A549 (cell line): ENCODE data around the gene LDLRAD3. TPM values are rescaled to one million over a fixed set of nuclear protein-coding genes. Genes with fewer than 3 reads are reported as not detected.

ENCODE experiments used
- ATAC-seq, 2 experiments: fragments of 200-7000 bp in 1 of 2; fragments of >200 bp in 1 of 2; cut with Nextera tagmentation in 1 of 2; cut with Tn5 transposase in 1 of 2; 3 replicates each; pipeline versions ENCODE4 v1.8.0 to v1.9.1; 2018 to 2020; ENCODE audit warnings: mild to moderate bottlenecking in 1 of 2, moderate library complexity in 1 of 2
- CTCF ChIA-PET: fragments of 300-600 bp; sonication (Branson Sonifier 250); formaldehyde crosslinking; extraction: SDS; loops from one replicate; lab custom pipeline; 2021; ENCODE audit warnings: antibody characterized with exemption, inconsistent platforms; lab: Yijun Ruan, JAX
- POLR2A ChIA-PET: fragments of 350-600 bp; formaldehyde crosslinking; extraction: SDS; loops from one replicate; lab custom pipeline; 2021; ENCODE audit warnings: antibody characterized with exemption, inconsistent platforms; lab: Yijun Ruan, JAX
- DNase-seq, 2 experiments: peaks; one replicate each; pipeline versions ENCODE4 v3.0.0 to v3.0.0-alpha.2; 2011 to 2016; ENCODE audit warnings: low read depth in 1 of 2, low spot score in 1 of 2
- FAIRE-seq: peaks from 2 replicates; lab custom pipeline; 2011; peaks lifted over from hg19 to GRCh38; lab: Jason Lieb, UNC
- H3K27ac ChIP-seq, 2 experiments: fragments of >200 bp; sonication (Bioruptor Twin); formaldehyde crosslinking; 3 replicates each; pipeline ENCODE4 v1.5.1; 2016 to 2017
- H3K4me1 ChIP-seq: fragments of >200 bp; sonication (Bioruptor Twin); formaldehyde crosslinking; 3 replicates; pipeline ENCODE4 v1.6.1; 2016
- H3K4me2 ChIP-seq: fragments of >200 bp; sonication (Bioruptor Twin); formaldehyde crosslinking; 3 replicates; pipeline ENCODE4 v1.6.1; 2016
- H3K4me3 ChIP-seq: fragments of >200 bp; sonication (Bioruptor Twin); formaldehyde crosslinking; 3 replicates; pipeline ENCODE4 v1.5.1; 2016
- H3K9me3 ChIP-seq: fragments of >200 bp; sonication (Bioruptor Twin); formaldehyde crosslinking; 3 replicates; pipeline ENCODE4 v1.6.1; 2016
- CHD2 ChIP-seq: fragments of 150-350 bp; IDR thresholded peaks from 2 replicates; pipeline ENCODE4 v1.6.1; 2014; ENCODE audit warnings: low read length; ENCODE audit not compliant: partially characterized antibody
- CHD4 ChIP-seq: fragments of 200-600 bp; sonication (generic); IDR thresholded peaks from 2 replicates; pipeline ENCODE4 v1.6.1; 2016; ENCODE audit warnings: antibody characterized with exemption, mild to moderate bottlenecking, borderline replicate concordance
- CTCF ChIP-seq: fragments of >200 bp; sonication (Bioruptor Twin); formaldehyde crosslinking; IDR thresholded peaks from 3 replicates; pipeline ENCODE4 v1.5.1; 2016
- EHF ChIP-seq: fragments of 250-450 bp; sonication (Bioruptor Pico); IDR thresholded peaks from 2 replicates; pipeline ENCODE4 v1.5.0; 2020; ENCODE audit warnings: mild to moderate bottlenecking
- EHMT2 ChIP-seq: fragments of 200-600 bp; sonication (generic); IDR thresholded peaks from 2 replicates; pipeline ENCODE4 v1.6.1; 2016; ENCODE audit warnings: antibody characterized with exemption, low read depth, mild to moderate bottlenecking, moderate library complexity
- ELK1 ChIP-seq: fragments of 150-350 bp; IDR thresholded peaks from 2 replicates; pipeline ENCODE4 v1.6.1; 2014; ENCODE audit warnings: low read depth, mild to moderate bottlenecking, low read length
- EP300 ChIP-seq, 2 experiments: fragments of >200 bp; sonication (Bioruptor Twin); formaldehyde crosslinking; IDR thresholded peaks; 2 replicates in 1 of 2; 3 replicates in 1 of 2; pipeline ENCODE4 v1.6.1; 2016 to 2017
- FOSB ChIP-seq: fragments of 250-450 bp; sonication (Bioruptor Pico); IDR thresholded peaks from 2 replicates; pipeline ENCODE4 v1.5.0; 2020; ENCODE audit warnings: mild to moderate bottlenecking, moderate library complexity
- HDAC2 ChIP-seq: fragments of 200-600 bp; sonication (generic); IDR thresholded peaks from 2 replicates; pipeline ENCODE4 v1.6.1; 2016
- HEYL ChIP-seq: fragments of 250-450 bp; sonication (Bioruptor Pico); IDR thresholded peaks from 2 replicates; pipeline ENCODE4 v1.8.0; 2021; ENCODE audit warnings: mild to moderate bottlenecking, moderate library complexity
- HMGXB4 ChIP-seq: fragments of 250-450 bp; sonication (Bioruptor Pico); IDR thresholded peaks from 2 replicates; pipeline ENCODE4 v1.5.0; 2021; ENCODE audit warnings: mild to moderate bottlenecking, moderate library complexity, borderline replicate concordance
- HOXB5 ChIP-seq: fragments of 250-450 bp; sonication (Bioruptor Pico); IDR thresholded peaks from 2 replicates; pipeline ENCODE4 v1.5.0; 2020; ENCODE audit warnings: mild to moderate bottlenecking, moderate library complexity
- JUN ChIP-seq, 2 experiments: fragments of >200 bp; sonication (Bioruptor Twin); formaldehyde crosslinking; IDR thresholded peaks; 2 replicates in 1 of 2; 3 replicates in 1 of 2; pipeline ENCODE4 v1.6.1; 2016 to 2017
- MAFK ChIP-seq: fragments of 450-650 bp; IDR thresholded peaks from 2 replicates; pipeline ENCODE4 v1.6.1; 2014; ENCODE audit not compliant: partially characterized antibody
- NPAS2 ChIP-seq: fragments of 250-450 bp; sonication (Bioruptor Pico); IDR thresholded peaks from 2 replicates; pipeline ENCODE4 v1.8.0; 2022; ENCODE audit warnings: mild to moderate bottlenecking, moderate library complexity, borderline replicate concordance
- NR3C1 ChIP-seq: fragments of >200 bp; sonication (Bioruptor Twin); formaldehyde crosslinking; IDR thresholded peaks from 3 replicates; pipeline ENCODE4 v1.6.1; 2017
- POLR2AphosphoS2 ChIP-seq: conservative IDR thresholded peaks from 2 replicates; pipeline ENCODE4 v1.6.1; 2012; ENCODE audit warnings: low read length, improper control_type of control experiment, inconsistent platforms
- RAD21 ChIP-seq, 2 experiments: fragments of >200 bp in 1 of 2; sonication (Bioruptor Twin) in 1 of 2; formaldehyde crosslinking in 1 of 2; IDR thresholded peaks in 1 of 2; conservative IDR thresholded peaks in 1 of 2; 2 replicates in 1 of 2; 3 replicates in 1 of 2; pipeline ENCODE4 v1.6.1; 2012 to 2018; ENCODE audit warnings: inconsistent platforms in 1 of 2
- SMC3 ChIP-seq: fragments of >200 bp; sonication (Bioruptor Twin); formaldehyde crosslinking; IDR thresholded peaks from 3 replicates; pipeline ENCODE4 v1.6.1; 2018; ENCODE audit warnings: inconsistent platforms
- SREBF2 ChIP-seq: fragments of 450-650 bp; IDR thresholded peaks from 2 replicates; pipeline ENCODE4 v1.6.1; 2014; ENCODE audit warnings: mild to moderate bottlenecking, moderate library complexity
- ZNF302 ChIP-seq: fragments of 250-450 bp; sonication (Bioruptor Pico); IDR thresholded peaks from 2 replicates; pipeline ENCODE4 v1.9.0; 2021; ENCODE audit warnings: inconsistent platforms, mild to moderate bottlenecking, moderate library complexity
- WGBS: methylation state at CpG from one replicate; pipeline ENCODE4 v1.1.6; 2017; ENCODE audit errors: missing lambda C conversion rate; 5-methylcytosine and 5-hydroxymethylcytosine counted together
- polyA plus RNA-seq, 4 experiments: library from polyadenylated mRNA; depleted of rRNA in 3 of 4; stranded (reverse); fragments of >200 nt; fragmentation: RNase III in 1 of 4; extraction: RNeasy Plus Mini Kit Qiagen cat#74134 plus additional on column Dnase treatment in 1 of 4; gene quantifications; 2 replicates in 3 of 4; 3 replicates in 1 of 4; pipeline ENCODE4 v1.2.3, GENCODE V29; 2011 to 2017

LDLRAD3 gene
- polyA plus RNA-seq, 2 of the 4 experiments (the other 2 are of a cell fraction), result 10.5 to 13.2 TPM

- TF ChIP-seq HEYL (CRISPR knock-in tag) (no peak), ELK1 (no peak), EHMT2 (no peak), HDAC2 (no peak), ZNF302 (CRISPR knock-in tag) (no peak), NR3C1 (no peak), EHF (CRISPR knock-in tag) (no peak), CTCF (no peak), SREBF2 (no peak), POLR2AphosphoS2 (no peak), FOSB (CRISPR knock-in tag) (no peak), NPAS2 (CRISPR knock-in tag) (no peak), JUN (IDR thresholded peaks at IDR 0.05) (no peak), CHD4 (no peak), EP300 (IDR thresholded peaks at IDR 0.05) (no peak), CHD2 (no peak), HMGXB4 (CRISPR knock-in tag) (no peak), MAFK (no peak)
- TF ChIP-seq, all 56 proteins: peak for 0
- ATAC-seq, result no peak
- no peak for FAIRE-seq
- ChIA-PET POLR2A (no interaction called here), CTCF (interaction anchor here (1.1 to 6.3 kb wide), 13 partner anchors 9 to 511 kb away, joined by 3 to 73 read pairs (median 10); no protein-coding TSS in a partner anchor)
- no peak for DNase-seq
- Histone ChIP-seq H3K9me3 (no peaks in the 10 kb centered on the region), H3K4me2 (no peak overlapping the region), H3K4me3 (no peak overlapping the region), H3K27ac (no peak overlapping the region), H3K4me1 (peaks cover 4% of the 10 kb centered on the region; the same call in 1 of the 3 replicates)
- WGBS, result 95% methylated on average over 8 of the region's 8 CpGs
These were observed 186.5 kb downstream of the LDLRAD3 start for GRCh38 chr11:36130401-36130800.

- ChIA-PET POLR2A (interaction anchor here (1.4 kb wide), 1 partner anchor 310 kb away, joined by 3 read pairs; no protein-coding TSS in a partner anchor), CTCF (interaction anchor here (0.6 to 6.3 kb wide), 43 partner anchors 8 to 647 kb away, joined by 3 to 73 read pairs (median 4); partner anchors contain the start of gene FJX1)
- DNase-seq, result peak in 1 of 2 experiments; percentile 41
- ATAC-seq, result peak; percentile 70 to 86; a peak in 3 of 6 replicates
- peaks cover 4% of the 10 kb centered on the region; the same call in 1 of the 3 replicates for H3K4me1 ChIP-seq
- FAIRE-seq, result no peak
- no peak overlapping the region for H3K27ac ChIP-seq
- WGBS, result 80% methylated on average over 8 of the region's 8 CpGs
- H3K9me3 ChIP-seq, result no peaks in the 10 kb centered on the region
- TF ChIP-seq SMC3, result peak; percentile 67
- peak; percentile 71 for TF ChIP-seq CTCF
- TF ChIP-seq HOXB5, result no peak
- TF ChIP-seq RAD21 (conservative IDR thresholded peaks at IDR 0.05 in 1 of 2, IDR thresholded peaks at IDR 0.05 in 1 of 2), result peak; percentile 66 to 72
- H3K4me3 ChIP-seq, result no peak overlapping the region
- no peak overlapping the region for H3K4me2 ChIP-seq
These were observed 188.0 kb downstream of the LDLRAD3 start for GRCh38 chr11:36131721-36132397.
